Activated T-helper 1 cell treated with anti-CD3 and anti-CD28 coated beads, Interleukin-12 subunit alpha, Interleukin-12 subunit beta, Interleukin-2, Interleukin-4 antibody, amounts not matched to agents 30 ng/mL and 10 ng/mL and 1 ng/mL, durations not matched to agents 14 hours and 24 hours and 36 hours (primary cell): ENCODE data around the gene MBP. TPM values are rescaled to one million over a fixed set of nuclear protein-coding genes. Genes with fewer than 3 reads are reported as not detected.
A peak's percentile ranks its signal among the peaks of the same experiment; 100 is the strongest.

Experiments used
- DNase-seq: peaks from one replicate; pipeline ENCODE4 v3.0.0; 2021; ENCODE audit warnings: low spot score
- H3K27ac Mint-ChIP-seq: one replicate; pipeline ENCODE4 v1.8.0; 2021; ENCODE audit warnings: mild to moderate bottlenecking, mixed read lengths
- H3K27me3 Mint-ChIP-seq: one replicate; pipeline ENCODE4 v1.8.0; 2022; ENCODE audit warnings: mild to moderate bottlenecking, moderate library complexity, mixed read lengths; ENCODE audit not compliant: insufficient read depth
- H3K36me3 Mint-ChIP-seq: one replicate; pipeline ENCODE4 v1.8.0; 2021; ENCODE audit warnings: low read depth, mixed read lengths
- H3K4me1 Mint-ChIP-seq: one replicate; pipeline ENCODE4 v1.8.0; 2021; ENCODE audit warnings: low read depth, mixed read lengths
- H3K4me3 Mint-ChIP-seq: one replicate; pipeline ENCODE4 v1.8.0; 2021; ENCODE audit warnings: mild to moderate bottlenecking, moderate library complexity, mixed read lengths
- H3K9me3 Mint-ChIP-seq: one replicate; pipeline ENCODE4 v1.8.0; 2021; ENCODE audit warnings: mixed read lengths
- intact Hi-C: fragments of 100-400 bp; cut with micrococcal nuclease; formaldehyde crosslinking; loops from one replicate; pipeline ENCODE4 v1.15.1; 2024
- total RNA-seq: library from RNA; stranded (reverse); gene quantifications from 2 replicates; pipeline ENCODE4 v1.2.3, GENCODE V29; 2022

The MBP gene
- total RNA-seq, 1 donor from 2014 or later, result 63.6 TPM

- intact Hi-C loops, result no loop called here
- H3K27ac Mint-ChIP-seq, result no peak overlapping the region
- H3K9me3 Mint-ChIP-seq, result no peaks in the 10 kb centered on the region
- H3K4me3 Mint-ChIP-seq, result no peak overlapping the region
- peaks cover 5% of the 10 kb centered on the region for H3K4me1 Mint-ChIP-seq
- peaks cover 17% of the 10 kb centered on the region for H3K36me3 Mint-ChIP-seq
- no peak for DNase-seq
- no peaks in the 10 kb centered on the region for H3K27me3 Mint-ChIP-seq
Observed at GRCh38 chr18:76937597-76937996, 195.0 kb downstream of the MBP start.

- Mint-ChIP-seq H3K9me3 (no peaks in the 10 kb centered on the region), H3K27me3 (no peaks in the 10 kb centered on the region), H3K27ac (no peak overlapping the region), H3K36me3 (peaks cover 22% of the 10 kb centered on the region), H3K4me1 (peaks cover 12% of the 10 kb centered on the region), H3K4me3 (no peak overlapping the region)
- intact Hi-C loops, result no loop called here
- DNase-seq, result no peak
Observed at GRCh38 chr18:76936877-76937276, 195.7 kb downstream of the MBP start.

GRCh38 chr18:76935722-76936337, 196.8 kb downstream of the MBP start:
- intact Hi-C loops, result no loop called here
- no peak overlapping the region for H3K4me3 Mint-ChIP-seq
- no peak for DNase-seq
- no peak overlapping the region for H3K27ac Mint-ChIP-seq
- peaks cover 22% of the 10 kb centered on the region for H3K36me3 Mint-ChIP-seq
- no peaks in the 10 kb centered on the region for H3K27me3 Mint-ChIP-seq
- peaks cover 14% of the 10 kb centered on the region for H3K4me1 Mint-ChIP-seq
- H3K9me3 Mint-ChIP-seq, result no peaks in the 10 kb centered on the region

DNA sequence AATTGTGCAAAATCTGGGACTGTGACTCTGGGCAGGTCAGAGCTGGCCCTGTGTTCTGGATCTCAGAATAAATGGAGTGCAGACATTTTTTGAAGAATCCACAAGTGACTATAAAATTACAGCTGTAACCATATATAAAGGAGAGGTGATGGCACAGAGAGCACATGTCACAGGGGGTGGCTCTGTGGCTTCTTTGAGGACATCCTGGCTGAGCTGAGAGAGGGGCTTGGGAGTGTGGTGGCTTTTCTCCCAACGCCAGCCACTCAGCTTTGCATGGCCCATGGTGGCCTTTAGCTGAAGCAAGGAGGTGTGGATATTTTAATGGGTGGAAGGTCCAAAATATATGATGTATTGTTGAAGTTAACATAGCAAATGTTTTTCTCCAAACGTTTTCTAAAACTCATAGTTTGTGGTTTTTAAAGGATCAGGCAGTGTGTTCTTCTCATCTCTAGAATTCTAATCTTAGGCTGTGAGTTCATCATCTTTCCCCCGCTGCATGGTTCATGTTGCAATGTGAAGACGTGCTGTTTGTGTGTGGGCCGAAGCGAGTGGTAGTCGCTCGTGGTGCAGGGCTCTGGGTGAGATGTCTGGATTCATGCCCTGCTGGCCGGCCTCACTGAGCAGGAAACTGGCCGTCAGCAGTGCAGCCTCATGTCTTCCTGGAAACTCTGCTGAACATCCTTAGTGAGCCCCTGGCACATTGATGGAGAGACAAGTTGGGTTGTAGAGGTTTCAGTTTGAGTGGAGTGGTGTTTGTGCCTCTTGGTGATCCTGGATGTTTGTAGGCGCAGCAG, 200.4 kb downstream of the MBP start:
- intact Hi-C loops, result loop anchor here (2.0 kb wide), 1 partner anchor 51 kb away; no protein-coding TSS in a partner anchor
- Mint-ChIP-seq H3K27ac (peak overlapping the region; percentile 90), H3K4me1 (peaks cover 19% of the 10 kb centered on the region), H3K4me3 (no peak overlapping the region), H3K27me3 (no peaks in the 10 kb centered on the region), H3K9me3 (no peaks in the 10 kb centered on the region), H3K36me3 (peaks cover 33% of the 10 kb centered on the region)
- no peak for DNase-seq

DNA sequence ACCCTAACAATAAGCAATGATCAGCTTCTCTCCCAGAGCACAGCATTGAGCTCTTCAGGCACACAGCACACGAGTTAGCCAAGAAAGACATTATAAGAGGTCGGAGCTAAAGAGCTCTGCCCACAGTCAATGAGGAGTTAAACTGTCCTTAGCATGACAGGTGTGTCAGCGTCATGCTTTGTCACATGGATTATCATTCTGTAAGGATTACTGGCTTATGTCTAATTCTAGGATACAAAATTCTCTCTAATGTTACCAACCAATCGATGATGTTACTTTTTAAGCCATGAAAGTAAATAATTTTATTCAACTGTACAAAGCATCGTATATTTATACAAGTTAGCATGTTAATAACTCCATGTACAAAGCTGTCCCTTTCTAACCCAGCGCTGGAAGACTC, 201.4 kb downstream of the MBP start:
- no peaks in the 10 kb centered on the region for H3K9me3 Mint-ChIP-seq
- no peaks in the 10 kb centered on the region for H3K27me3 Mint-ChIP-seq
- no peak for DNase-seq
- no peak overlapping the region for H3K4me3 Mint-ChIP-seq
- peaks cover 35% of the 10 kb centered on the region for H3K36me3 Mint-ChIP-seq
- H3K27ac Mint-ChIP-seq, result no peak overlapping the region
- intact Hi-C loops, result no loop called here
- peaks cover 19% of the 10 kb centered on the region for H3K4me1 Mint-ChIP-seq

Other genes with a start within 250 kb of the MBP start
- gene GALR1, start 117.1 kb upstream of the MBP start, total RNA-seq, result not detected in 2 replicates